OCI-LY7 (cell line): ENCODE data around the gene MED25. TPM values are rescaled to one million over a fixed set of nuclear protein-coding genes. Genes with fewer than 3 reads are reported as not detected.
A peak's percentile ranks its signal among the peaks of the same experiment; 100 is the strongest.

Source experiments
- BruUV-seq: library from RNA; stranded (reverse); fragments of 400-500 nt; replicated peaks from 2 replicates; lab custom pipeline; 2021; lab: Mats Ljungman, UMichigan
- CTCF ChIA-PET: fragments of 300-600 bp; sonication (Branson Sonifier 250); formaldehyde crosslinking; loops from one replicate; lab custom pipeline; 2022; ENCODE audit warnings: antibody characterized with exemption; ENCODE audit not compliant: unreplicated experiment; lab: Charles Lee
- POLR2A ChIA-PET: fragments of 300-600 bp; sonication (Branson Sonifier 250); formaldehyde crosslinking; loops from one replicate; lab custom pipeline; 2022; ENCODE audit warnings: antibody characterized with exemption; lab: Charles Lee
- DNase-seq: peaks from one replicate; pipeline ENCODE4 v3.0.0-alpha.2; 2015; ENCODE audit warnings: low spot score
- H2AFZ ChIP-seq: fragments of 200-600 bp; sonication (generic), shearing (Covaris generic); 2 replicates; pipeline ENCODE4 v1.6.1; 2014; ENCODE audit warnings: mild to moderate bottlenecking, antibody characterized with exemption, low read length, moderate library complexity
- H3K27ac ChIP-seq: fragments of 200-600 bp; sonication (generic); 2 replicates; pipeline ENCODE4 v1.5.1; 2014; ENCODE audit warnings: mixed run types, low read depth, mild to moderate bottlenecking, moderate library complexity, low read length, inconsistent platforms; ENCODE audit not compliant: poor library complexity, severe bottlenecking
- H3K36me3 ChIP-seq: fragments of 200-600 bp; sonication (generic); 2 replicates; pipeline ENCODE4 v1.6.1; 2014; ENCODE audit warnings: mild to moderate bottlenecking, antibody characterized with exemption, low read length, moderate library complexity, mixed read lengths; ENCODE audit not compliant: insufficient read depth
- H3K4me1 ChIP-seq: fragments of 200-600 bp; sonication (generic); 2 replicates; pipeline ENCODE4 v1.5.1; 2014; ENCODE audit warnings: mild to moderate bottlenecking, low read length; ENCODE audit not compliant: insufficient read depth, poor library complexity, severe bottlenecking
- H3K4me2 ChIP-seq: fragments of 200-600 bp; sonication (generic); 2 replicates; pipeline ENCODE4 v1.6.1; 2014; ENCODE audit warnings: mild to moderate bottlenecking, low read length
- H3K4me3 ChIP-seq: fragments of 200-600 bp; sonication (generic); 2 replicates; pipeline ENCODE4 v1.5.1; 2014; ENCODE audit warnings: mild to moderate bottlenecking, low read depth, low read length; ENCODE audit not compliant: poor library complexity, severe bottlenecking
- H3K79me2 ChIP-seq: fragments of 200-600 bp; sonication (generic); 2 replicates; pipeline ENCODE4 v1.6.1; 2016; ENCODE audit warnings: low read depth, mild to moderate bottlenecking, low read length, moderate library complexity, mixed read lengths; ENCODE audit not compliant: insufficient read depth
- H3K9me2 ChIP-seq: fragments of 200-600 bp; sonication (generic); 2 replicates; pipeline ENCODE4 v1.6.1; 2016; ENCODE audit warnings: mild to moderate bottlenecking, low read length, mixed read lengths; ENCODE audit not compliant: insufficient read depth
- H3K9me3 ChIP-seq: fragments of 200-600 bp; sonication (generic); 2 replicates; pipeline ENCODE4 v1.6.1; 2014; ENCODE audit warnings: mild to moderate bottlenecking, mixed run types, low read length, mixed read lengths
- H4K20me1 ChIP-seq: fragments of 200-600 bp; sonication (generic); 2 replicates; pipeline ENCODE4 v1.6.1; 2014; ENCODE audit warnings: mild to moderate bottlenecking, antibody characterized with exemption, low read length, moderate library complexity, mixed read lengths; ENCODE audit not compliant: insufficient read depth
- EZH2phosphoT487 ChIP-seq: fragments of 200-600 bp; sonication (generic); IDR thresholded peaks from 2 replicates; pipeline ENCODE4 v1.6.1; 2018; ENCODE audit warnings: low read depth, borderline replicate concordance, mild to moderate bottlenecking, mixed run types, antibody characterized with exemption, low read length, moderate library complexity, mixed read lengths
- intact Hi-C: fragments of 100-400 bp; cut with micrococcal nuclease; formaldehyde crosslinking; loops from one replicate; pipeline ENCODE4 v1.10.0; 2022; ENCODE audit not compliant: unreplicated experiment
- total RNA-seq, 2 experiments: library from RNA; depleted of rRNA in 1 of 2; stranded (reverse); fragments of >200 nt in 1 of 2; shearing (Covaris generic) in 1 of 2; gene quantifications; 2 replicates each; pipeline ENCODE4 v1.2.3, GENCODE V29; 2014 to 2022
- TF ChIP-seq, protein P1 (sequence below): fragments of 200-600 bp; sonication (generic); conservative IDR thresholded peaks from 2 replicates; pipeline ENCODE4 v1.5.1; 2014; ENCODE audit warnings: mild to moderate bottlenecking, antibody characterized with exemption, low read length, moderate library complexity, mixed read lengths

Gene MED25
- total RNA-seq, 2 experiments from 2014 or later, result 85.1 to 111 TPM

DNA sequence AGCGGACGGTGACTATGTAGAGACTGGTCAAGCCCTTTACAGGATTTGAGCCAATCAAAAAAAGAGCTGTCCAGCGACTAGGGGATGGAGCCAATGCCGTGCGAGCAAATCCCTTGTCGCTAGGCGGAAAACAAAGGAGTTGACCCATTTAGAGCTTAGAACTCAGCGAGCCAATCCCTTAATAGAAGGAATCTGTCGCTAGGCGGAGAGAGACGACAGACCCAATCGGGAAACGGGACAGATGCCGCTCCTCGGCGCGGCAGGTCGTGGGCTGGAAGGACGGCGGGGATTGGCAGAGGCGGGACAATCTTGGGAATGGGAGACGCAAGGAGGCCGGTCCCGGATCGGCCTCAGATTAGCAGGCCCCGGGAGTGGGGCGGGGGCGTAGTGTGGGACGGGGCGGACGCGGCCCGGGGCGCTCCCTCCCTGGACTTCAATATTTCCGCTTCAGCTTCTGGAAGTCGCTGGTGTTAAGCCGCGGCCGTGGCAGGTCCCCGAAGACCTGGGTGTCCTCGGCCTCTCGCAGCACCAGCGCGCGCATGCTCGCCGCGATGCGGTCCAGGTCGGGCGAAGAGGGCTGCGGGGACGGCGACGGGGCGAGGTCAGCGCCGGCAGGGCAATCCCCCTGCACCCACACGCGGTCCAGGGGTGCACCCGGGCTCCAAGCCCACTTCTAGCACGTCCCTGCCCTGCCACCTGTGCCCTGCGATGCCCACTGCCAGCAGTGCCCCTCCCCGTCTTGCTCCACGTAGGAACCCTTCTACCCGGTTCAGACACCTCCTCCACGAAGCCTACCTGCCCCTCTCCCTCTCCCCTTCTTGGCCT, 51.6 kb downstream of the MED25 start:
- BruUV-seq, result no TSS peak
- Histone ChIP-seq H4K20me1 (peaks cover 5% of the 10 kb centered on the region; the same call in 1 of the 2 replicates), H3K79me2 (peaks cover 23% of the 10 kb centered on the region; the same call in 1 of the 2 replicates), H2AFZ (peak overlapping the region; percentile 51; the same call in 1 of the 2 replicates), H3K27ac (peak overlapping the region; percentile 49), H3K4me2 (peak overlapping the region; percentile 66), H3K4me3 (peak overlapping the region; percentile 69), H3K9me2 (no peaks in the 10 kb centered on the region), H3K9me3 (no peaks in the 10 kb centered on the region), H3K4me1 (peaks cover 49% of the 10 kb centered on the region), H3K36me3 (peaks cover 16% of the 10 kb centered on the region; the same call in 1 of the 2 replicates)
- ChIA-PET CTCF (interaction anchor here (0.6 kb wide), 1 partner anchor 659 kb away, joined by 3 read pairs; no protein-coding TSS in a partner anchor), POLR2A (interaction anchor here (0.7 to 1.1 kb wide), 4 partner anchors 10 to 50 kb away, joined by 3 to 7 read pairs (median 4); no protein-coding TSS in a partner anchor)
- TF ChIP-seq, protein P1, sequence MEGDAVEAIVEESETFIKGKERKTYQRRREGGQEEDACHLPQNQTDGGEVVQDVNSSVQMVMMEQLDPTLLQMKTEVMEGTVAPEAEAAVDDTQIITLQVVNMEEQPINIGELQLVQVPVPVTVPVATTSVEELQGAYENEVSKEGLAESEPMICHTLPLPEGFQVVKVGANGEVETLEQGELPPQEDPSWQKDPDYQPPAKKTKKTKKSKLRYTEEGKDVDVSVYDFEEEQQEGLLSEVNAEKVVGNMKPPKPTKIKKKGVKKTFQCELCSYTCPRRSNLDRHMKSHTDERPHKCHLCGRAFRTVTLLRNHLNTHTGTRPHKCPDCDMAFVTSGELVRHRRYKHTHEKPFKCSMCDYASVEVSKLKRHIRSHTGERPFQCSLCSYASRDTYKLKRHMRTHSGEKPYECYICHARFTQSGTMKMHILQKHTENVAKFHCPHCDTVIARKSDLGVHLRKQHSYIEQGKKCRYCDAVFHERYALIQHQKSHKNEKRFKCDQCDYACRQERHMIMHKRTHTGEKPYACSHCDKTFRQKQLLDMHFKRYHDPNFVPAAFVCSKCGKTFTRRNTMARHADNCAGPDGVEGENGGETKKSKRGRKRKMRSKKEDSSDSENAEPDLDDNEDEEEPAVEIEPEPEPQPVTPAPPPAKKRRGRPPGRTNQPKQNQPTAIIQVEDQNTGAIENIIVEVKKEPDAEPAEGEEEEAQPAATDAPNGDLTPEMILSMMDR, result no peak
- TF ChIP-seq EZH2phosphoT487, result no peak
- DNase-seq, result peak; percentile 100
- intact Hi-C loops, result no loop called here

DNA sequence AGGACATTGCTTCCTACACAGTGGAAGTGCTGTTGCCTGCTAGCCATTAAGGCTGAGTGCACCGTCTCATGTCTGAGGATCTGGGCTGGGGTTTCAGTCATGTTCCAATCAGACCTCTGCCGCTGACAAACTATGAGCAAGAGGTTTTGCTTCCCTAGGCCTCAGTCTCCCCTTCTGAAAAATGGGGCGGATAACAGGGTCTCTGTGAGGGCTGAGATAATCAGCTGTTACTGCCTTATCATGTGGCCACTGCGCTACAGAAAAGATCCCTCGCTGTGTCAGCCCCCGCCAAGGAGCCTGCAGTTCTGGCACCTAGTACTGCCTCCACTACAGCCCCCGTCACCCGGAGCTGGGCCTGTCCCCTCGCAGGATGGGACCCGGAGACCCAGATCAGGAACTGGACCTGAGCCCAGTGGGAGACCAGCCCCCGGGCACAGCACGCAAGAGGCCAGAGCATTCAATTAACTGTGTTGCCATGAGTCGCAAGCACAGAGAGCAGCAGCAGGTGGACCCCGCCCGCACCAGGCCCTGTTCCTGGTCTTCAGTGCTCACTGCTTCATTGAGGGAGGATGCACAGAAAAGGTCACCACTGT, 52.3 kb downstream of the MED25 start:
- intact Hi-C loops, result no loop called here
- BruUV-seq, result no TSS peak

More for the DNA sequence above, 52.3 kb downstream of the MED25 start:
- no peaks in the 10 kb centered on the region for H3K9me3 ChIP-seq
- CTCF ChIA-PET, result no interaction called here
- peak overlapping the region; percentile 42 for H3K27ac ChIP-seq
- no peak for DNase-seq
- H4K20me1 ChIP-seq, result no peaks in the 10 kb centered on the region
- no peak overlapping the region for H2AFZ ChIP-seq
- TF ChIP-seq EZH2phosphoT487, result no peak
- TF ChIP-seq, protein P1, result no peak
- no peaks in the 10 kb centered on the region for H3K9me2 ChIP-seq
- H3K4me1 ChIP-seq, result peaks cover 51% of the 10 kb centered on the region
- peaks cover 22% of the 10 kb centered on the region; the same call in 1 of the 2 replicates for H3K79me2 ChIP-seq
- H3K4me3 ChIP-seq, result peak overlapping the region; percentile 69
- H3K36me3 ChIP-seq, result peaks cover 11% of the 10 kb centered on the region; the same call in 1 of the 2 replicates
- H3K4me2 ChIP-seq, result peak overlapping the region; percentile 66
- POLR2A ChIA-PET, result no interaction called here
